Body of pancreas (tissue), 4 donors: ENCODE results near the gene SHISA3. TPM values are rescaled to one million over a fixed set of nuclear protein-coding genes. Genes with fewer than 3 reads are reported as not detected.
"Not testable (repeated sequence)": the region's sequence is repeated elsewhere in the genome, so short reads cannot be mapped to it uniquely, and the experiment has no call there.

Source experiments
- ATAC-seq: fragments of 150-250 bp; one replicate; pipeline ENCODE4 v1.9.1; 2016
- DNase-seq, 4 donors: peaks; one replicate each; pipeline ENCODE4 v3.0.0-alpha.2; 2019
- H3K27ac ChIP-seq, 4 donors: fragments of 200-600 bp; sonication (generic); 1 replicate in 3 of 4; 2 replicates in 1 of 4; pipeline versions ENCODE4 v1.5.1 to v1.6.1; 2016 to 2019; ENCODE audit warnings: mild to moderate bottlenecking in 1 of 4, mixed read lengths in 1 of 4, moderate library complexity in 1 of 4
- H3K27me3 ChIP-seq, 2 donors: fragments of 200-600 bp; sonication (generic); one replicate each; pipeline ENCODE4 v1.6.0; 2016; ENCODE audit warnings: mild to moderate bottlenecking in 1 of 2
- H3K36me3 ChIP-seq, 2 donors: fragments of 200-600 bp; sonication (generic); replicated peaks in 1 of 2; 2 replicates each; pipeline ENCODE4 v1.5.1; 2016; ENCODE audit warnings: low read depth in 2 of 2; ENCODE audit not compliant: insufficient read depth in 1 of 2
- H3K4me1 ChIP-seq: fragments of 200-600 bp; sonication (generic); one replicate; pipeline ENCODE4 v1.6.0; 2016
- H3K4me3 ChIP-seq, 2 donors: fragments of 200-600 bp; sonication (generic); 1 replicate in 1 of 2; 2 replicates in 1 of 2; pipeline ENCODE4 v1.5.1; 2016 to 2019
- H3K9me3 ChIP-seq, 3 donors: fragments of 200-600 bp; sonication (generic); 1 replicate in 2 of 3; 2 replicates in 1 of 3; pipeline ENCODE4 v1.5.1; 2016
- POLR2A ChIP-seq, 3 donors: fragments of 450-650 bp; IDR thresholded peaks; one replicate each; pipeline ENCODE4 v1.6.1; 2016; ENCODE audit warnings: antibody characterized with exemption in 3 of 3, mild to moderate bottlenecking in 2 of 3
- WGBS, 2 donors: methylation state at CpG; one replicate each; pipeline ENCODE4 v1.1.5; 2017; 5-methylcytosine and 5-hydroxymethylcytosine counted together
- intact Hi-C: fragments of 100-400 bp; cut with DNase I; formaldehyde crosslinking; loops from one replicate; pipeline ENCODE4 v1.15.1; 2023
- total RNA-seq, 2 donors: library from RNA; depleted of rRNA; stranded (reverse); fragments of >200 nt; gene quantifications; one replicate each; pipeline ENCODE4 v1.1.0, GENCODE V29; 2016
- TF ChIP-seq, protein P1 (sequence below), 7 experiments: fragments of 450-650 bp in 4 of 7; fragments of 200-600 bp in 3 of 7; sonication (generic) in 3 of 7; IDR thresholded peaks; one replicate each; pipeline ENCODE4 v1.5.1; 2016 to 2019; ENCODE audit warnings: antibody characterized with exemption in 7 of 7

Gene SHISA3
- total RNA-seq, 2 donors from 2014 or later: 1.0 TPM; not detected in 1

DNA sequence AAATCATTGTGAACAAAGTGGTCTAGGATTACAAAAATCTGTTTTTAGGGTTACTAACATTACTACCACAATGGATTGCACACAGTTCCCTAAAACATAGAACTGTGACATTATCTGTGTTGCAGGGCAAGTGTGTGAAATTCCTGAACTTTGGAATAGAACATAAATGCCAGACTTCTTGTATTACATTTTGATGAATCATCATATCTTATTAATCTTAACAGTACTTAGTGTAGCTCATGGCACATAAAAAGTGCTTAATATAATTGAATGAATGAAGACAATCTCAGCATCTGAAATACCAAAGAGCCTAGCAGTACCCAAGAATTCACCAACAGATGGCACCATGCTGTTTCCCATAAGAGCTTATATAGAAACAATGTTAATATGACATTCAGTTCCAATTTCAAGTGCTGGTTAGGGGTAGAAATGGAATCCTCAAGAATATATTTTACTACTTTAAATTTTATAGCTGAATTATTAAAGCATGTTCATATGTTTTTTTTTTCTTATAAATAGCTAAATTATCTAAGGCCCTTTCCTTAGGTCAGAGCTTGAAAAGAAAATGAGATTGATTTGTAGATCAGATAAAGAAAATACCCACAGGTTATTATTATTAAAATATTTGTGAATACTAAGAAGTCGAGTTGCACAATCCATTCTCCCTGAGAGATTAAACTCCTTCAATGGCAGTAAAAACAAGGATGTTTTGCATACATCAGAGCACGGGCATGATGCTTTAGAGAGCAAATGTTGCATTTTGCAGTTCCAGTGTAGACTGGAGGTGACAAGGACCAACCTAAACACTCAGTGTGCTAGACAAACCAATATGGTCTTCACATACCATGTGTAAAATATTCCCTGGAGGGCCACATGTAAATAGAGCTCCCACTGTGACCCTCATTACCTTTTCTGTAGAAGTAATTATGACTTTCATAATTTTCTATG, 25.7 kb upstream of the SHISA3 start:
- Histone ChIP-seq H3K27ac (no peak overlapping the region), H3K27me3 (no peaks in the 10 kb centered on the region), H3K36me3 (no peaks in the 10 kb centered on the region), H3K4me3 (no peak overlapping the region), H3K4me1 (no peaks in the 10 kb centered on the region), H3K9me3 (no peaks in the 10 kb centered on the region)
- DNase-seq (peak in 3 of 4 donors; percentile 23 to 48 (median 42)), ATAC-seq (no peak)
- WGBS, 2 donors: 50 to 56% methylated on average over 2 of the region's 2 CpGs
- TF ChIP-seq, protein P1, sequence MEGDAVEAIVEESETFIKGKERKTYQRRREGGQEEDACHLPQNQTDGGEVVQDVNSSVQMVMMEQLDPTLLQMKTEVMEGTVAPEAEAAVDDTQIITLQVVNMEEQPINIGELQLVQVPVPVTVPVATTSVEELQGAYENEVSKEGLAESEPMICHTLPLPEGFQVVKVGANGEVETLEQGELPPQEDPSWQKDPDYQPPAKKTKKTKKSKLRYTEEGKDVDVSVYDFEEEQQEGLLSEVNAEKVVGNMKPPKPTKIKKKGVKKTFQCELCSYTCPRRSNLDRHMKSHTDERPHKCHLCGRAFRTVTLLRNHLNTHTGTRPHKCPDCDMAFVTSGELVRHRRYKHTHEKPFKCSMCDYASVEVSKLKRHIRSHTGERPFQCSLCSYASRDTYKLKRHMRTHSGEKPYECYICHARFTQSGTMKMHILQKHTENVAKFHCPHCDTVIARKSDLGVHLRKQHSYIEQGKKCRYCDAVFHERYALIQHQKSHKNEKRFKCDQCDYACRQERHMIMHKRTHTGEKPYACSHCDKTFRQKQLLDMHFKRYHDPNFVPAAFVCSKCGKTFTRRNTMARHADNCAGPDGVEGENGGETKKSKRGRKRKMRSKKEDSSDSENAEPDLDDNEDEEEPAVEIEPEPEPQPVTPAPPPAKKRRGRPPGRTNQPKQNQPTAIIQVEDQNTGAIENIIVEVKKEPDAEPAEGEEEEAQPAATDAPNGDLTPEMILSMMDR (IDR thresholded peaks at IDR 0.05): peak; percentile 8 to 57 (median 51)
- TF ChIP-seq POLR2A (IDR thresholded peaks at IDR 0.05): no peak
- intact Hi-C loops: loop anchor here (5.0 kb wide), 1 partner anchor 146 kb away; no protein-coding TSS in a partner anchor

DNA sequence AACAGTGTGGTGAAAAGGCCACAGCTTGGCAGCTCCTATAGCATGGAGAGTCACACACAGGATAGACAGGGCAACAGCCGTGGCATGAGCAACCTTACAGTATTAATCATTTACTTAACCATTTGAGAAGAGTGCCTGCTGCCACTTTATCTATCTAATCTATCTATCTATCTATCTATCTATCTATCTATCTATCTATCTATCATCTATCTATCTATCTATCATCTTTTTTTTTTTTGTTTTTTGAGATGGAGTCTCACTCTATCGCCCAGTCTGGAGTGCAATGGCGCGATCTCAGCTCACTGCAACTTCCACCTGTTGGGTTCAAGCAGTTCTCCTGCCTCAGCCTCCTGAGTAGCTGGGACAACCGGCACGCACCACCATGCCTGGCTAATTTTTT, 25.0 kb upstream of the SHISA3 start:
- intact Hi-C loops: loop anchor here (5.0 kb wide), 1 partner anchor 145 kb away; no protein-coding TSS in a partner anchor
- H3K4me3 ChIP-seq: not testable (repeated sequence)

DNA sequence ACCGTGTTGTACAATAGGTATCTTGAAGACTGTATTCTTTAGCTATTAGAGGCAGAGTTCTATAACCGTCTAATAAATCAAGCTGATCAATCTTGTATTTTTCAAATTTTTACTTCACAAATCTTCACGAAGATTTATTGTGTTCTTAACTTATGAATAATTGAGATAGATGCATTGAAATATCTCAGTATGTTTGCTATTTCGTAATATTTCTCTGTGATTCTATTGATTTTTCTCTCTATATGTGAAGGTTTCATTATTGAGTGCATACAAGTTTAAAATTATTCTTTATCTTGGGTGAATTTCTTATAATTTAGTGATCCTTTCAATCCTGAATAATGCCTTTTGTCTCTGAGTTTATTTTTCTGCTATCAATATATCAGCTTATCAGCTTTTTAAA, 19.8 kb upstream of the SHISA3 start:
- H3K27ac ChIP-seq: no peak overlapping the region
- H3K36me3 ChIP-seq: no peaks in the 10 kb centered on the region
- 37 to 61% methylated on average over 4 of the region's 4 CpGs for WGBS, 2 donors
- H3K4me3 ChIP-seq: no peak overlapping the region
- no peak for DNase-seq
- intact Hi-C loops: no loop called here
- TF ChIP-seq, protein P1 (IDR thresholded peaks at IDR 0.05): no peak
- no peak for TF ChIP-seq POLR2A (IDR thresholded peaks at IDR 0.05)
- no peaks in the 10 kb centered on the region for H3K9me3 ChIP-seq
- ATAC-seq: no peak
- no peaks in the 10 kb centered on the region for H3K27me3 ChIP-seq
- H3K4me1 ChIP-seq: no peaks in the 10 kb centered on the region

More for the DNA sequence above, 25.0 kb upstream of the SHISA3 start:
- H3K27ac ChIP-seq, DNase-seq, H3K9me3 ChIP-seq, H3K36me3 ChIP-seq, ATAC-seq, H3K4me1 ChIP-seq, H3K27me3 ChIP-seq: not testable (repeated sequence)
- 90 to 91% methylated on average over 6 of the region's 6 CpGs for WGBS, 2 donors

DNA sequence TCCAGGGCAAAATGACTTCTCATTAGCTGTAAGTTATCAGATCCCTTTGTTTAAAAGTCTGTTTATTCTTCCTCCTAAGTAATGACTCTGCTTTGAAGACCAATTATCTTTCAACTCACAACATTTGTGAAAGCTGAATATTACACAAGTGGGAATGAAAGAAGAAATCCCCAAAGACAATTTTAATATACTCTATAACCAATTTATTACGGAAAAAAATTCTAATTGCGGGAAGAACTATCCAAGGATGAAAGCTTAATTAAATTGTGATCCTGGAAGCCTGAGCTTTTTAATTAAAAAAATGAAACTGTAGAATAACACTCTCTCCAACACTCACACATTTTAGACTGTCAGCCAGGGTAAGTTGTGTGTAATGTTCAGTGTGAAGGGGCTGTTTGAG, 15.6 kb upstream of the SHISA3 start:
- DNase-seq (no peak), ATAC-seq (no peak)
- Histone ChIP-seq H3K9me3 (no peaks in the 10 kb centered on the region), H3K36me3 (no peaks in the 10 kb centered on the region), H3K4me1 (no peaks in the 10 kb centered on the region), H3K4me3 (no peak overlapping the region), H3K27me3 (no peaks in the 10 kb centered on the region), H3K27ac (no peak overlapping the region)
- 87 to 90% methylated on average over 2 of the region's 2 CpGs for WGBS, 2 donors
- TF ChIP-seq POLR2A (IDR thresholded peaks at IDR 0.05): no peak
- TF ChIP-seq, protein P1 (IDR thresholded peaks at IDR 0.05): no peak
- intact Hi-C loops: no loop called here

DNA sequence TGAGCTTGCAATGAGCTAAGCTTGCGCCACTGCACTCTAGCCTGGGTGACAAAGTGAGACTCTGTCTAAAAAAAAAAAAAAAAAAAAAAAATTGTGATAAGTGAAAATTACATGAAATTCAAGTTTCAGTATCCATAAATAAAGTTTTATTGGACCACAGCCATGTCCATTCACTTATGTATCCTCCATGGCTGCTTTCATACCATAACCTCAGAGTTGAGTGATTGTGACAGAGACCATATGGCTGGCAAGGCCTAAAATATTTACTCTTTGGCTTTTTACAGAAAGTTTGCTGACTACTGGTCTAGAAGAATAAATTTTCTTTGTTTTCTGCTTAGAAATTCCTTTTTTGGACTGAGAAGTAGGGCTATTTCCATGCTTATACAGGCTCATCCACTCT, 11.8 kb upstream of the SHISA3 start:
- Histone ChIP-seq H3K4me1 (peaks cover under 1% of the 10 kb centered on the region), H3K9me3 (no peaks in the 10 kb centered on the region), H3K27ac (no peak overlapping the region), H3K4me3 (no peak overlapping the region), H3K27me3 (no peaks in the 10 kb centered on the region), H3K36me3 (no peaks in the 10 kb centered on the region)
- WGBS, 2 donors: 88 to 100% methylated on average over 1 of the region's 1 CpG
- intact Hi-C loops: no loop called here
- DNase-seq: no peak
- no peak for ATAC-seq
- TF ChIP-seq, protein P1 (IDR thresholded peaks at IDR 0.05): no peak
- TF ChIP-seq POLR2A (IDR thresholded peaks at IDR 0.05): no peak
